DOHH2 (cell line): ENCODE measurements around the gene GNPTAB.

Experiments
- EZH2phosphoT487 ChIP-seq: fragments of 200-600 bp; sonication (generic); IDR thresholded peaks from 2 replicates; pipeline ENCODE4 v1.6.1; 2017; ENCODE audit warnings: borderline replicate concordance, mild to moderate bottlenecking, antibody characterized with exemption, low read length, moderate library complexity, mixed read lengths
- TF ChIP-seq, protein P1 (sequence below): fragments of 200-600 bp; sonication (generic); IDR thresholded peaks from one replicate; pipeline ENCODE4 v1.5.1; 2014; ENCODE audit warnings: antibody characterized with exemption, mild to moderate bottlenecking, low read depth, low read length; ENCODE audit not compliant: poor library complexity, severe bottlenecking

DNA sequence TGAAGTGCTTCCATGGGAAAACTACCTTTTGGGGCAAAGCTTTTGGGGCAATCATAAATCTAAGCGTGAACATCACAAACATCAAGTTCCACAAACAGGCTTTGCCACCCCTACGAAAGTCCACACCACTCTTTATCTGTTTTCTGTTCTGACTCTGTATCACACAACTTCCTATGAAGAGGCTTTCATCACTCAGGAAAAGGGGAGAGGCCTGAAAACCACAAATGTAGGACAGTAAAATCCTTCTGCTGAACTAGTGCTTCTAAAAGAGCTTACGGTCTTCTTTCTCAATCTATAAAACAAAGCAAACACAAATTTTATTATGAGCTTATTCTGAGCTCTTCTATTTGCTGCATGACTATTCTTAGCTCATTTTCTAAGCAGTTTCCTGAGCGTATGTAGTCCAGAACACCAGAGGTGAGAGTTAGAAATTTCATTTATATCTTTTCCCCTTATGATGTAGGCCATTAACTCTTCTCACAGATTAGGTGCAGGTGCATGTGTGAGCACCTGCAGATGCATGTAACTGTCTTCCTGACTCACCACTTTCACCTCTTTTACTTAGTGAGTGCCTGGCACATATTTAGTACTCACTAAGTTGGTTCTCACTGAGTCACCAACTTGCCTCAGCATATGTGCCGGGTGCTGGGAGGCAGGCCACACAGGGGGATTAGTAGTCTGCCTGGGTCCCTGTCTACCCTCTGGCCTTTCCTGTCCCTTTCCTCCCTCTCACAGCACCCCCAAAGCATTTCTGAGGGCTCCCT, 58.6 kb downstream of the GNPTAB start:
- TF ChIP-seq, protein P1, sequence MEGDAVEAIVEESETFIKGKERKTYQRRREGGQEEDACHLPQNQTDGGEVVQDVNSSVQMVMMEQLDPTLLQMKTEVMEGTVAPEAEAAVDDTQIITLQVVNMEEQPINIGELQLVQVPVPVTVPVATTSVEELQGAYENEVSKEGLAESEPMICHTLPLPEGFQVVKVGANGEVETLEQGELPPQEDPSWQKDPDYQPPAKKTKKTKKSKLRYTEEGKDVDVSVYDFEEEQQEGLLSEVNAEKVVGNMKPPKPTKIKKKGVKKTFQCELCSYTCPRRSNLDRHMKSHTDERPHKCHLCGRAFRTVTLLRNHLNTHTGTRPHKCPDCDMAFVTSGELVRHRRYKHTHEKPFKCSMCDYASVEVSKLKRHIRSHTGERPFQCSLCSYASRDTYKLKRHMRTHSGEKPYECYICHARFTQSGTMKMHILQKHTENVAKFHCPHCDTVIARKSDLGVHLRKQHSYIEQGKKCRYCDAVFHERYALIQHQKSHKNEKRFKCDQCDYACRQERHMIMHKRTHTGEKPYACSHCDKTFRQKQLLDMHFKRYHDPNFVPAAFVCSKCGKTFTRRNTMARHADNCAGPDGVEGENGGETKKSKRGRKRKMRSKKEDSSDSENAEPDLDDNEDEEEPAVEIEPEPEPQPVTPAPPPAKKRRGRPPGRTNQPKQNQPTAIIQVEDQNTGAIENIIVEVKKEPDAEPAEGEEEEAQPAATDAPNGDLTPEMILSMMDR = no peak
- no peak for TF ChIP-seq EZH2phosphoT487
